Activated T-helper 1 cell treated with anti-CD3 and anti-CD28 coated beads, Interleukin-12 subunit alpha, Interleukin-12 subunit beta, Interleukin-2, Interleukin-4 antibody, amounts not matched to agents 30 ng/mL and 10 ng/mL and 1 ng/mL, durations not matched to agents 14 hours and 24 hours and 36 hours (primary cell): ENCODE data around the gene HMCES. TPM values are rescaled to one million over a fixed set of nuclear protein-coding genes. Genes with fewer than 3 reads are reported as not detected.
"Not testable (repeated sequence)": the region's sequence is repeated elsewhere in the genome, so short reads cannot be mapped to it uniquely, and the experiment has no call there.

ENCODE experiments used
- DNase-seq: peaks from one replicate; pipeline ENCODE4 v3.0.0; 2021; ENCODE audit warnings: low spot score
- H3K27ac Mint-ChIP-seq: one replicate; pipeline ENCODE4 v1.8.0; 2021; ENCODE audit warnings: mild to moderate bottlenecking, mixed read lengths
- H3K27me3 Mint-ChIP-seq: one replicate; pipeline ENCODE4 v1.8.0; 2022; ENCODE audit warnings: mild to moderate bottlenecking, moderate library complexity, mixed read lengths; ENCODE audit not compliant: insufficient read depth
- H3K36me3 Mint-ChIP-seq: one replicate; pipeline ENCODE4 v1.8.0; 2021; ENCODE audit warnings: low read depth, mixed read lengths
- H3K4me1 Mint-ChIP-seq: one replicate; pipeline ENCODE4 v1.8.0; 2021; ENCODE audit warnings: low read depth, mixed read lengths
- H3K4me3 Mint-ChIP-seq: one replicate; pipeline ENCODE4 v1.8.0; 2021; ENCODE audit warnings: mild to moderate bottlenecking, moderate library complexity, mixed read lengths
- H3K9me3 Mint-ChIP-seq: one replicate; pipeline ENCODE4 v1.8.0; 2021; ENCODE audit warnings: mixed read lengths
- intact Hi-C: fragments of 100-400 bp; cut with micrococcal nuclease; formaldehyde crosslinking; loops from one replicate; pipeline ENCODE4 v1.15.1; 2024
- total RNA-seq: library from RNA; stranded (reverse); gene quantifications from 2 replicates; pipeline ENCODE4 v1.2.3, GENCODE V29; 2022

The HMCES gene
- total RNA-seq, 1 donor from 2014 or later, result 59.4 TPM

DNA sequence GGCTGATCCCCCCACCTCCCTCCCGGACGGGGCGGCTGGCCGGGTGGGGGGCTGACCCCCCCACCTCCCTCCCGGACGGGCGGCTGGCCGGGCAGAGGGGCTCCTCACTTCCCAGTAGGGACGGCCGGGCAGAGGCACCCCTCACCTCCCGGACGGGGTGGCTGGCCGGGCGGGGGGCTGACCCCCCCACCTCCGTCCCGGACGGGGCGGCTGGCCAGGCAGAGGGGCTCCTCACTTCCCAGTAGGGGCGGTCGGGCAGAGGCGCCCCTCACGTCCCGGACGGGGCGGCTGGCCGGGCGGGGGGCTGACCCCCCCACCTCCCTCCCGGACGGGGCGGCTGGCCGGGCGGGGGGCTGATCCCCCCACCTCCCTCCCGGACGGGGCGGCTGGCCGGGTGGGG is 60.5 kb downstream of the HMCES start:
- H3K4me3 Mint-ChIP-seq, H3K9me3 Mint-ChIP-seq, H3K27ac Mint-ChIP-seq, H3K4me1 Mint-ChIP-seq, DNase-seq, H3K36me3 Mint-ChIP-seq, intact Hi-C loops: not testable (repeated sequence)
- H3K27me3 Mint-ChIP-seq, result peaks cover 12% of the 10 kb centered on the region

DNA sequence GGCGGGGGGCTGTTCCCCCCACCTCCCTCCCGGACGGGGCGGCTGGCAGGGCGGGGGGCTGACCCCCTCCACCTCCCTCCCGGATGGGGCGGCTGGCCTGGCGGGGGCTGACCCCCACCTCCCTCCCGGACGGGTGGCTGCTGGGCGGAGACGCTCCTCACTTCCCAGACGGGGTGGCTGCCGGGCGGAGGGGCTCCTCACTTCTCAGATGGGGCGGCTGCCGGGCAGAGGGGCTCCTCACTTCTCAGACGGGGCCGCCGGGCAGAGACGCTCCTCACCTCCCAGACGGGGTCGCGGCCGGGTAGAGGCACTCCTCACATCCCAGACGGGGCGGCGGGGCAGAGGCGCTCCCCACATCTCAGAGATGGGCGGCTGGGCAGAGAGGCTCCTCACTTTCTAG is 61.2 kb downstream of the HMCES start:
- H3K4me3 Mint-ChIP-seq, H3K9me3 Mint-ChIP-seq, H3K4me1 Mint-ChIP-seq, H3K36me3 Mint-ChIP-seq, H3K27ac Mint-ChIP-seq, intact Hi-C loops, DNase-seq: not testable (repeated sequence)
- peaks cover 13% of the 10 kb centered on the region for H3K27me3 Mint-ChIP-seq

DNA sequence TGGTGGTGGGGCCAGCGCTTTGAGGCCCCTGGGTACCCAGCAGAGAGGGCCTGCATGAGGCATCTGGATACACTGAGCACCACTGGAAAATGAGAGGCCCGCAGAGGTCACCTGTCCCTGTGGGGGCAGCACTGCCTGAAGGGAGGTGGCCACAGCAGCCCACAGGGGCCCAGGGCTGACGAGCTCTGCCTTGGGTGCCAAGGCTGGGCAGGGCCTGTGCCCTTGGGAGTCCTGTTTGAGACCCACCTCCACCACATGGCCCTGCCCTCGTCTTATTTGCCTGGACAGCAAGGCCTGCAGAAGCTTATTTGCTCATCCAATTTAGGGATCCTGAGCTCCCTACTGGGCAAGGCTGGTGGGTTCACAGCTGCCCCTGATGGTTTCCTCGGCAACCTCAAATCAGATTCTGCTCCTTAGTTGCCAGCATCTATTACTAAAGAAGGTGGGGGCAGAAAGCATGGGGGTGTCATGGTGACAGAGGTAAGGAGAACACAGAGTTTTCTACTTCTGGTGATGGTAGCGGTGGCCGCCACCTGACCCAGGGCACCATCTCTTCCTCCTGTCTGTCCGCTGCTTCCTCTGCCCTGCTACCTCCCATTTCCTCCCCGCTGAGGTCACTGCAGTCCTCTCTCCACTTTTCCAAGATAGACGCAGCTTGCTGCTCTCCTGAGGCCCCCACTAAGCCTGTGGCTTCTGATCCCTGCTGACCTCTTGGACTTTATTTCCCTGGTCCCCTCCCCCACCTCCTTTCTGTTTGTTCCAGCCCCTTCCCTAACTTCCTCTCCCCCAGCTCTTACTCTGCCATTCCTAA is 62.9 kb downstream of the HMCES start:
- Mint-ChIP-seq H3K27ac (no peak overlapping the region), H3K4me1 (no peaks in the 10 kb centered on the region), H3K4me3 (no peak overlapping the region), H3K9me3 (no peaks in the 10 kb centered on the region), H3K27me3 (peaks cover 28% of the 10 kb centered on the region), H3K36me3 (no peaks in the 10 kb centered on the region)
- intact Hi-C loops, result no loop called here
- DNase-seq, result no peak

DNA sequence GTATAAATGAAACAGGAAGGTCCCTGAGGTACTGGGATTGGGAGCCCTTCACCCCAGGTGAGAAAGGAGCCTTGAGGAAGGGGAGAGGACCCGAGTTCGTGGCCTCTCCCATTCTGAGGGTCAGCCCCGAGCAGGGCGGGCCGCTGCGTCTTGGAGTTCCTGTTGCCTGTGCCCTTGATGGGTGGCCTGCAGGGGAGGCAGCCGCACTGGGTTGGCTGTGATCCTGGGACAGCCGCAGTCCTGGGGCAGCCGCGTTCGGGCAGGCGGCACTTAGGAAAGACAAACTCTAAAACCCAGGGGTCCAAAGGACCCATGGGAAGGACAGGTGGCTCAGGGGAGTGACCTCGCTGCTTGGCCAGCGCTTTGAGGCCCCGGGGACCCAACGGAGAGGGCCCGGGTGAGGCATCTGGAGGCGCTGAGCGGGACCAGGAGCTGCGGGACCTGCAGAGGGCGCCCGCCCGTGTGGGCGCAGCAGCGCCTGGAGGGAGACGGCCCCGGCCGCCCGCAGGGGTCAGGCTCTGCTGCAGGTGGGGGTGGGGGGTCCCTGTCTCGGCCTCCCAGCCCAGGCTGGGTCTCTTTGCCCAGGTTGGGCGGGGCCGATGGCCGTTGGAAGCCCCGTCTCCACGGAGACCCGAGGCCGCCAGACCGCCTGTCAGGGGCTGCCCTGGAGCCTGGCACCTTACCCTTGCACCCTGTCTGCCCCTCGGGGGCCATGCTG is 65.1 kb downstream of the HMCES start:
- Mint-ChIP-seq H3K27me3 (peaks cover 28% of the 10 kb centered on the region), H3K9me3 (no peaks in the 10 kb centered on the region)
- no peak for DNase-seq

DNA sequence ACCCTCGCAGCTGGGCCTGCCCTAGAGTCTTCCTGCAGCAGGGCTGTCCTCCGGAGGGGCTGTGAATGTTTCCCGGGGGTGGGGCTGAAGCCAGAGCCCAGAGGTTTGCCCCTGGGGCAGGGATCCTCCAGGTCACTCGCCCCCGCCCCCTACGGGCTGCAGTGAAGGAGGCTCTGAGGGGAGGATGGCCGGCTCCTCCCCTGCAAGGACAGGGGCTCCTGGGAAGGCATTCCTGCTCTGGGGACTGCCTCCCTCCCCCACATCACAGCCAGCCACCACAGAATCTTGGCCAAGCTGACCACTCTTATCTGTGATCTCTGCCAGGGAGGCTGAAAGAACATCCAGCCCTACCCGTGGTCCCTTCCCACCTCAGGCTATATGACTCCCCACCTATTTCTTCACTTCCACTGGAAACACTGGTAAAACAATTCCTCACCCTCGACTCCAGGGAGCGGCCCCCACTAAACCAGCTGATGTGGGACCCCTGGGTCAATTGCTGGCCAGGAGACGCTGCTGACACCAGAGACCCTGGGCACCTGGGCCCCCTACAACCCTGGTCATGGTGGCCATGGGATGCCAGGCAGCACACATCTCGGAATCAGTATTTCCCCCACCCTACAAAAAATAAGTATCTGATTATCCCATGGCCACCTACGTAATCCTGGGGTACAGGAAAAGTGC is 66.0 kb downstream of the HMCES start:
- no peaks in the 10 kb centered on the region for H3K36me3 Mint-ChIP-seq
- H3K4me1 Mint-ChIP-seq, result no peaks in the 10 kb centered on the region
- no peak overlapping the region for H3K4me3 Mint-ChIP-seq
- no peaks in the 10 kb centered on the region for H3K9me3 Mint-ChIP-seq
- peaks cover 28% of the 10 kb centered on the region for H3K27me3 Mint-ChIP-seq
- DNase-seq, result no peak
- intact Hi-C loops, result no loop called here
- H3K27ac Mint-ChIP-seq, result no peak overlapping the region

More for the DNA sequence above, 65.1 kb downstream of the HMCES start:
- H3K4me3 Mint-ChIP-seq, result no peak overlapping the region
- H3K36me3 Mint-ChIP-seq, result no peaks in the 10 kb centered on the region
- H3K27ac Mint-ChIP-seq, result no peak overlapping the region
- intact Hi-C loops, result no loop called here
- H3K4me1 Mint-ChIP-seq, result no peaks in the 10 kb centered on the region

DNA sequence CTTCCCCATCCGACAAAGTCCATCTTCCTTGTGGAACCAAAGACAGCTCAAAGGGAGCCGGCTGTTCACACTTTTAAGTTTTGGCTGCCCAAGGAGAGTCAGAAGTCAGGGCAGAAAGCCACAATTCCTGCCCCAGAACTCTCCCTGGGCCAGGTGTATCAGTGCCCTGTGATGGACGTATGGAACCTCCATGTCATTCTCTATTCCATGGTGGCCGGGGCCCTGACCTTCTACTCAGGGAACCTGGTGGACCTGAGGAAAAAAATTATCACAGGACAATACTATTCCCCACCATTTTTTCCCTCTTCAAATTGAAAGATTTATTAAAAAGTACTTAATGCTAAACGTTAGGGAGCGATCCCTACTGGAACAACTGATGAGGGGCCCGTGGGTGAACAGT is 66.6 kb downstream of the HMCES start:
- H3K4me1 Mint-ChIP-seq, result no peaks in the 10 kb centered on the region
- H3K27ac Mint-ChIP-seq, result no peak overlapping the region
- H3K4me3 Mint-ChIP-seq, result no peak overlapping the region
- no peaks in the 10 kb centered on the region for H3K9me3 Mint-ChIP-seq
- peaks cover 28% of the 10 kb centered on the region for H3K27me3 Mint-ChIP-seq
- no peaks in the 10 kb centered on the region for H3K36me3 Mint-ChIP-seq
- intact Hi-C loops, result no loop called here
- no peak for DNase-seq

DNA sequence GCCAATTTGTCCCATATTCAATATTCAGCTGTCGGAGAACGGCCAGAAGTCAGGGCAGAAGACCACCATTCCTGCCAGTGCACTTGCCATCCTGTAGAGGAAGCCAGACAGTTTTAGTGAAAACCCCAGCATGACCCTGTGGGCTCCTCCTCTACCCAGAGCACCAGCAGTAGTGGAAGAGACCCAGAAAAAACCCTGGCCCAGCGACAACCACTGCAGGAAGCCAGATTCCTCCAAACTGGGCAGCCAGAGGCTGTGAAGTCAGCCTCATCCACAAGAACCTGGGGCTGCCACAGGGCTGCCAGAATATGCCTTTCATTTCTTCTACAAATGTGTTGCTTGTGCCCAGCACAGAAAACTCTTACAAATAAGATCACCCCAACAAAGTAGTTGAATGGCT is 67.3 kb downstream of the HMCES start:
- no peak overlapping the region for H3K27ac Mint-ChIP-seq
- H3K36me3 Mint-ChIP-seq, result no peaks in the 10 kb centered on the region
- no peaks in the 10 kb centered on the region for H3K9me3 Mint-ChIP-seq
- peaks cover 28% of the 10 kb centered on the region for H3K27me3 Mint-ChIP-seq
- intact Hi-C loops, result no loop called here
- H3K4me3 Mint-ChIP-seq, result no peak overlapping the region
- no peak for DNase-seq
- no peaks in the 10 kb centered on the region for H3K4me1 Mint-ChIP-seq

DNA sequence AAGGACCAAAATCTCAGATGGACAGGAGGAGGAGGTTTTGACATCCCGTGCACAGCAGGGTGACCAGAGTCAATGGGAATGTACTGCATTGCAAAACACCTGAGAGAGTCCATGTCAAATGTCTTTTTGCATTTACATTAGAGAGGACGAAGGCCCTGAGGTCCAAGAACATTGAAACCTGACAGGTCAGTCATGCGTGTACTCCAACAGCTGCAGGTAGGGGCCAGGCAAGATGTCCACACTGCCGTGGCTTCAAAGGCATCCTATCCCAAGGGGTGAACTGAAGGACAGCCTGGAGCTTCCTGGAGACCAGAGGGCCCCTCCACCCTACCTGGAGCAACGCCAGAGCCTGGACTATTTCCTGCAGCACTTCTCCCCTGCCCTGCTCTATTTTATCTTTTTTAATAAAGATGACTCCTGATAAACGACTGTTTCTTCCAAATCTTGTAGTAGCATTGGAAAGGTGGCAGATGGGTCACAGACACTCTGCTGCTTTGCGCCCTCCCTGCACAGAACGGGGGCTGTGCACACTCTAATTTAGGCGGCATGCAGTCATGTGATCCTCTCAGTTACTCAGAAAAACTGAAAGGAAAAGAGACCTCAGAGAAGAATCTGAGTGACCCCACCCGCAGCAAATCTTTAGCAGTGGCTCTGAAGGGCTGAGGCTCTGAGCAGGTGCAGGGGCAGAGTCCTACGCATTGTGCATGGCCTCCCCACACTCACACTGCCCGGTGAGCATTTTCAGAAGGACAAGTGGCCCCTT is 68.2 kb downstream of the HMCES start:
- H3K9me3 Mint-ChIP-seq, result no peaks in the 10 kb centered on the region
- peaks cover 27% of the 10 kb centered on the region for H3K27me3 Mint-ChIP-seq
- DNase-seq, result no peak
- H3K4me1 Mint-ChIP-seq, result no peaks in the 10 kb centered on the region
- no peaks in the 10 kb centered on the region for H3K36me3 Mint-ChIP-seq
- intact Hi-C loops, result no loop called here
- no peak overlapping the region for H3K27ac Mint-ChIP-seq
- H3K4me3 Mint-ChIP-seq, result no peak overlapping the region

DNA sequence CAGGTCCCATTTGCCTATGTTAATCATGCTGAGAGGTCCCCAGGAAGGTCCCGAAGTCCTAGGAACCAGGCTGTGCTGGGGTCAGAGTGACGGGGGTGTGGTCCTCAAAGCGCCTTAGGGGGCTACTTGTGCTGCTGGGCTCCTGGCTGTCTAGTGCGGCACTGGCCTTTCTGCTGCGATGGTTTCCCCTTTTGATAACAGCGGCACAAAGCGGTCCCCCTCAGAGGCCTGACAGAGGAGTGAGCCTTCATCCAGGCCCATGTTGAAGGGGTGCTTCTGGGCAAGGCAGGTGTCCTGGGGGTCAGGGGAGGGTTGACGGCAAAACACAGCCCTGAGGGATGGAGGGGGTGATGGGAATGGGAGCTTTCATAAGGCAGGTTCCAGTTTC is 68.8 kb downstream of the HMCES start:
- no peaks in the 10 kb centered on the region for H3K36me3 Mint-ChIP-seq
- DNase-seq, result no peak
- H3K4me1 Mint-ChIP-seq, result no peaks in the 10 kb centered on the region
- no peak overlapping the region for H3K27ac Mint-ChIP-seq
- no peak overlapping the region for H3K4me3 Mint-ChIP-seq
- intact Hi-C loops, result no loop called here
- H3K9me3 Mint-ChIP-seq, result no peaks in the 10 kb centered on the region
- H3K27me3 Mint-ChIP-seq, result peaks cover 26% of the 10 kb centered on the region

DNA sequence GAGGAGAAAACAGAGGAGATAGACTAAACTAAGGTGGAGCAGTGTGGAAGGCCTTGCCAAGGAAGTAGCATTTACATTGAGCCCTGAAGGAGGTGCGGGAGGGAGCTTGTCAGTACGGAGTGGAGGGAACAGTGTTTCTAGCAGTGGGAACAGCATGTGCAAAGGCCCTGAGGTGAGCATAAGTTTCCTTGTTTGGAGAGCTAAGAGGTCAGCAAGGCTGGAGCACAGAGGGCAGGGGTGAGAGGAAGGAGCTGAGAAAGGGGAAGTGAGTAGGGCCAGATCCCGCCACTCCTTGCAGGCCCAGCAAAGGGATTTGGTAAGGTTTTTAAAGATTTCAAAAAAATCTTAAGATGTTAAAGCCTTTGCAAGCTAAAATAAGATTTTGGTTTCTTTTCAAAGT is 70.1 kb downstream of the HMCES start:
- DNase-seq, result no peak
- no peaks in the 10 kb centered on the region for H3K4me1 Mint-ChIP-seq
- no peaks in the 10 kb centered on the region for H3K9me3 Mint-ChIP-seq
- H3K4me3 Mint-ChIP-seq, result no peak overlapping the region
- H3K36me3 Mint-ChIP-seq, result no peaks in the 10 kb centered on the region
- no peak overlapping the region for H3K27ac Mint-ChIP-seq
- intact Hi-C loops, result no loop called here
- H3K27me3 Mint-ChIP-seq, result peaks cover 21% of the 10 kb centered on the region

DNA sequence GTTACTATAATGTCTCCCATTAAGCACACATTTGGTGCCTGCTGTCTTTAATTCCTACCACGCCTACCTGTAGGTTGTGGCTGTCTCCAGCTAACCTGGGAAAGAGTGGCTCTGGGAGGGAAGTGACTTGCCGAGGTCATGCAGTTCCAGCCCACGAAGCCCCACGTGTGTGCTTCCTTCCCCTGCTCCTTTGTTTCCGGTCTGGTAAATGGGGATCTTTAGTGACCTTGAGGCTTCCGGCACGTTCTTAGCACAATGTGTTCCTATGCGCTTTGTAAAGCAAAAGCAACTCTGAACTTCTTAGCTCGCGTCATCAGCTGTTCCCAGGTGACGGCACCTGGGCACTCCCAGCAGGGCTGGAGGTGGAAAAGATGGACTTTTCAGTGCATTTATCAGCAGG is 70.5 kb downstream of the HMCES start:
- H3K27ac Mint-ChIP-seq, H3K9me3 Mint-ChIP-seq, H3K4me3 Mint-ChIP-seq, H3K36me3 Mint-ChIP-seq, H3K4me1 Mint-ChIP-seq, intact Hi-C loops, DNase-seq: not testable (repeated sequence)
- H3K27me3 Mint-ChIP-seq, result peaks cover 20% of the 10 kb centered on the region

DNA sequence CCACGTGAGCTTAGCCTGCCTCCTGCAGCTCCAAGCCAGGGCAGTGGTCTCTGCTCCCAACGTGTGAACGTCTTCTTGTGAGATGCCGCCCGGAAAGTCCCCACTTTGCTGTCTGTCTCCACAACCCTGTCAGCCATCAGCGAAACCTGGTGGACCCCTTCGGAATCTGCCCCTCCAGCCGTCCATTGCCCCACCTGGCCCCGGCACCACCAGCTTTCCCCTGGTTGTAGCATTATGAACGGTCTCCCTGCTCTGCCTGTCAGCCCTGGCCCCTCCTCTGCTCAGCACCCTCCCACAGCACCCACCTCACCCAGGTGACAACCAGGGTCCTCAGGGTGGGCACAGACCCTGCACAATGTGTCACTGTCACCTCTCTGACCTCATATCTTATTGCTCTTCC is 71.1 kb downstream of the HMCES start:
- peaks cover 19% of the 10 kb centered on the region for H3K27me3 Mint-ChIP-seq
- H3K9me3 Mint-ChIP-seq, result no peaks in the 10 kb centered on the region
- no peak for DNase-seq

More for the DNA sequence above, 71.1 kb downstream of the HMCES start:
- H3K27ac Mint-ChIP-seq, result no peak overlapping the region
- no peak overlapping the region for H3K4me3 Mint-ChIP-seq
- intact Hi-C loops, result no loop called here
- H3K36me3 Mint-ChIP-seq, result no peaks in the 10 kb centered on the region
- H3K4me1 Mint-ChIP-seq, result no peaks in the 10 kb centered on the region
